ENCODE data around the gene COMT. TPM values are rescaled to one million over a fixed set of nuclear protein-coding genes. Genes with fewer than 3 reads are reported as not detected.

The COMT gene
- total RNA-seq, 1 experiment from 2014 or later = 30.8 TPM

GRCh38 chr22:19986410-19987341 is 45.1 kb downstream of the COMT start (continued):
- no peak for TF ChIP-seq ZNF317 (CRISPR knock-in tag; IDR thresholded peaks at IDR 0.05; ENCODE audit: borderline replicate concordance, low read depth)
- TF ChIP-seq ZNF232 (CRISPR knock-in tag; IDR thresholded peaks at IDR 0.05) = 0 out of 2 replicates have a peak, but pooled peaks have one; percentile 16
- TF ChIP-seq USF1 (CRISPR knock-in tag; IDR thresholded peaks at IDR 0.05) = peak; percentile 90
- TF ChIP-seq PRRX2 (CRISPR knock-in tag; IDR thresholded peaks at IDR 0.05) = no peak
- peak; percentile 33; the same call in 1 of the 2 replicates for TF ChIP-seq FOXP1 (CRISPR knock-in tag; IDR thresholded peaks at IDR 0.05; ENCODE audit: borderline replicate concordance)
- TF ChIP-seq E2F5 (CRISPR knock-in tag; IDR thresholded peaks at IDR 0.05) = 0 out of 2 replicates have a peak, but pooled peaks have one; percentile 27
- 0 out of 2 replicates have a peak, but pooled peaks have one; percentile 58 for TF ChIP-seq CREM (CRISPR knock-in tag; IDR thresholded peaks at IDR 0.05)
- TF ChIP-seq ELF4 (CRISPR knock-in tag; IDR thresholded peaks at IDR 0.05; ENCODE audit: low read depth) = peak; percentile 64; the same call in 1 of the 2 replicates
- TF ChIP-seq FOXK1 (CRISPR knock-in tag; IDR thresholded peaks at IDR 0.05) = peak; percentile 38; the same call in 1 of the 2 replicates

GRCh38 chr22:19987394-19988306 is 46.1 kb downstream of the COMT start:
- H3K36me3 Mint-ChIP-seq = no peaks in the 10 kb centered on the region
- CTCF ChIA-PET = interaction anchor here (0.6 to 3.3 kb wide), 10 partner anchors 11 to 268 kb away, joined by 3 to 23 read pairs (median 6); no protein-coding TSS in a partner anchor
- TF ChIP-seq ARID4B (CRISPR knock-in tag; IDR thresholded peaks at IDR 0.05; ENCODE audit: borderline replicate concordance) (no peak), NFYB (CRISPR knock-in tag; conservative IDR thresholded peaks at IDR 0.05; ENCODE audit: low read depth) (0 out of 2 replicates have a peak, but pooled peaks have one; percentile 1), TEAD1 (CRISPR knock-in tag; IDR thresholded peaks at IDR 0.05) (no peak), FOXK1 (CRISPR knock-in tag; IDR thresholded peaks at IDR 0.05) (no peak), CTCF (IDR thresholded peaks at IDR 0.05) (no peak)

More at GRCh38 chr22:19987394-19988306, 46.1 kb downstream of the COMT start:
- DNase-seq (ENCODE audit: low spot score) (no peak), ATAC-seq (no peak; the same call in 1 of the 2 replicates)
- Mint-ChIP-seq H3K4me1 (peaks cover 5% of the 10 kb centered on the region; the same call in 1 of the 2 replicates), H3K27ac (no peak overlapping the region), H3K9me3 (no peaks in the 10 kb centered on the region), H3K4me3 (peak overlapping the region; percentile 55), H3K27me3 (ENCODE audit: low read depth) (no peaks in the 10 kb centered on the region)
- POLR2A ChIA-PET = no interaction called here

Data from WTC11 (cell line).